Mesendoderm (in vitro differentiated cells): Measurements from ENCODE around the gene GLYATL2.
A peak's percentile ranks its signal among the peaks of the same experiment; 100 is the strongest.

Source experiments
- DNase-seq: peaks from one replicate; pipeline ENCODE4 v3.0.0; 2013
- H2AK5ac ChIP-seq: 2 replicates; pipeline ENCODE4 v1.6.1; 2013; ENCODE audit warnings: low read length, inconsistent platforms
- H2BK120ac ChIP-seq: 2 replicates; pipeline ENCODE4 v1.6.1; 2013; ENCODE audit warnings: low read depth, mild to moderate bottlenecking, low read length, moderate library complexity, mixed read lengths
- H2BK15ac ChIP-seq: replicated peaks from 2 replicates; pipeline ENCODE4 v1.6.1; 2013; ENCODE audit warnings: low read depth, mild to moderate bottlenecking, moderate library complexity
- H2BK5ac ChIP-seq: 2 replicates; pipeline ENCODE4 v1.6.1; 2013; ENCODE audit warnings: low read length, inconsistent platforms
- H3K18ac ChIP-seq: 2 replicates; pipeline ENCODE4 v1.6.1; 2013; ENCODE audit warnings: mild to moderate bottlenecking, low read length, mixed read lengths
- H3K23ac ChIP-seq: one replicate; pipeline ENCODE4 v1.6.1; 2013; ENCODE audit warnings: low read length
- H3K27ac ChIP-seq: 2 replicates; pipeline ENCODE4 v1.5.1; 2013; ENCODE audit warnings: low read depth, mild to moderate bottlenecking, inconsistent platforms, low read length, moderate library complexity
- H3K27me3 ChIP-seq: 2 replicates; pipeline ENCODE4 v1.6.1; 2013; ENCODE audit warnings: low read length, control low read depth, mild to moderate bottlenecking, inconsistent platforms; ENCODE audit not compliant: insufficient read depth, poor library complexity
- H3K36me3 ChIP-seq: 2 replicates; pipeline ENCODE4 v1.6.1; 2013; ENCODE audit warnings: low read length, inconsistent platforms; ENCODE audit not compliant: control insufficient read depth, insufficient read depth
- H3K4ac ChIP-seq: one replicate; pipeline ENCODE4 v1.6.1; 2013; ENCODE audit warnings: low read depth, mild to moderate bottlenecking, low read length, moderate library complexity
- H3K4me1 ChIP-seq: 2 replicates; pipeline ENCODE4 v1.6.1; 2013; ENCODE audit warnings: low read depth, low read length, inconsistent platforms; ENCODE audit not compliant: control insufficient read depth
- H3K4me2 ChIP-seq: 2 replicates; pipeline ENCODE4 v1.6.1; 2013; ENCODE audit warnings: low read length
- H3K4me3 ChIP-seq: 2 replicates; pipeline ENCODE4 v1.5.1; 2013; ENCODE audit warnings: mild to moderate bottlenecking, low read length
- H3K56ac ChIP-seq: one replicate; pipeline ENCODE4 v1.6.1; 2013; ENCODE audit warnings: low read length
- H3K79me1 ChIP-seq: 2 replicates; pipeline ENCODE4 v1.6.1; 2013; ENCODE audit warnings: low read length, inconsistent platforms
- H3K79me2 ChIP-seq: 2 replicates; pipeline ENCODE4 v1.6.1; 2013; ENCODE audit warnings: mild to moderate bottlenecking, low read length; ENCODE audit not compliant: control insufficient read depth, insufficient read depth
- H3K9ac ChIP-seq: 2 replicates; pipeline ENCODE4 v1.6.1; 2013; ENCODE audit warnings: low read length, inconsistent platforms
- H4K5ac ChIP-seq: one replicate; pipeline ENCODE4 v1.6.1; 2013; ENCODE audit warnings: low read length
- H4K8ac ChIP-seq: one replicate; pipeline ENCODE4 v1.6.1; 2013; ENCODE audit warnings: low read depth, mild to moderate bottlenecking, control low read depth, low read length, moderate library complexity
- WGBS: extraction: QIAGEN DNeasy Blood & Tissue Kit; methylation state at CpG from one replicate; pipeline ENCODE4 v1.1.7; 2013; ENCODE audit warnings: low lambda C conversion rate, missing lambda C conversion rate; ENCODE audit not compliant: insufficient coverage; ENCODE audit errors: extremely low coverage; 5-methylcytosine and 5-hydroxymethylcytosine counted together

Gene GLYATL2

DNA sequence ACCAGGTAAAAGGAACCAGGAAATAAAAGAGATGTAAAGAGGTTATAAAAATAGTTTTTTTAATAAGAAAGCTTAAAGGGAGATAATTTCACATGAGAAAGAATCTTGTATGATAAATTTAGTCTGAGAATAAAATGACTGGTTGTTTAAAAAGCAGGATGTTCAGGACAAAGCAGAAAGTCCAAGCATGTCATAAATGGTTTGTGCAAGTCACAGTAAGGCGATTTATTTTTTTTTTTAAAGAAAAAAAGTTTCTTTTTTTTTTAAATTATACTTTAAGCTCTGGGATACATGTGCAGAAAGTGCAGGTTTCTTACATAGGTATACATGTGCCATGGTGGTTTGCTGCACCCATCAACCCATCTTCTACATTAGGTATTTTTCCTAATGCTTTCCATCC, 30.8 kb downstream of the GLYATL2 start:
- no CpG with 5 or more reads among the region's 1 CpG for WGBS
- DNase-seq: peak; percentile 46
- H3K4me3 ChIP-seq: no peak overlapping the region
- no peaks in the 10 kb centered on the region for H3K4me1 ChIP-seq
- H3K36me3 ChIP-seq: no peaks in the 10 kb centered on the region
- H2AK5ac ChIP-seq: no peak overlapping the region
- H3K4me2 ChIP-seq: no peak overlapping the region
- no peaks in the 10 kb centered on the region for H3K79me1 ChIP-seq
- H2BK15ac ChIP-seq: no peak overlapping the region
- H4K8ac ChIP-seq: no peak overlapping the region
- no peak overlapping the region for H2BK120ac ChIP-seq
- H3K4ac ChIP-seq: no peak overlapping the region
- H3K9ac ChIP-seq: no peak overlapping the region
- no peak overlapping the region for H3K27ac ChIP-seq
- no peaks in the 10 kb centered on the region for H3K79me2 ChIP-seq
- H4K5ac ChIP-seq: no peak overlapping the region
- no peak overlapping the region for H2BK5ac ChIP-seq
- no peak overlapping the region for H3K23ac ChIP-seq
- H3K27me3 ChIP-seq: no peaks in the 10 kb centered on the region
- no peak overlapping the region for H3K56ac ChIP-seq
- no peak overlapping the region for H3K18ac ChIP-seq

DNA sequence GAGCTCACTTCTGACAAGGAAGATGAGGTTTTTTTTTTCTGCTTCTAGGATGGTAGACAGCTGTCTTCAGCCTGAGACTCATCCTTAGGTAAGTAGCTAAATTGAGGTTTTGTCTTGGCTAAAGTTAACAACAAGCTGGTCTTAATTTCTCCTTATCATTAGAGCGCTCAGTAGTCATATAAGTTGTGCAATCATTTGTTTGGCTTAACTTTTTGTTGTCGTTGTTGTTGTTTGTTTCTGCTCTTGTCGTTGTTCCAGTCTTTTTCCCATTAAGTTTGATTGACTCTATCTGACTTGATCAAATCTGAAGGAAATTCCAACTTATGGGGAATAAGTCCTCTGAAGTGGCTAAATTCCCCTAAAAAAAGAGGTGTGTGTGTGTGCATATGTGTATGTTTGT, 33.0 kb downstream of the GLYATL2 start:
- no peak overlapping the region for H2AK5ac ChIP-seq
- H3K79me1 ChIP-seq: no peaks in the 10 kb centered on the region
- no peak overlapping the region for H4K5ac ChIP-seq
- no peak overlapping the region for H2BK120ac ChIP-seq
- no peak overlapping the region for H3K23ac ChIP-seq
- H3K18ac ChIP-seq: no peak overlapping the region
- H3K79me2 ChIP-seq: no peaks in the 10 kb centered on the region
- no peak overlapping the region for H3K4me3 ChIP-seq
- no peaks in the 10 kb centered on the region for H3K27me3 ChIP-seq
- H2BK5ac ChIP-seq: no peak overlapping the region
- DNase-seq: no peak
- H4K8ac ChIP-seq: no peak overlapping the region
- no peak overlapping the region for H3K56ac ChIP-seq
- H3K4ac ChIP-seq: no peak overlapping the region
- H2BK15ac ChIP-seq: no peak overlapping the region
- no peak overlapping the region for H3K9ac ChIP-seq
- no peaks in the 10 kb centered on the region for H3K4me1 ChIP-seq
- H3K4me2 ChIP-seq: no peak overlapping the region
- H3K36me3 ChIP-seq: no peaks in the 10 kb centered on the region
- H3K27ac ChIP-seq: no peak overlapping the region
- WGBS: no CpG with 5 or more reads among the region's 3 CpGs

GRCh38 chr11:58807343-58807742, 37.2 kb downstream of the GLYATL2 start:
- Histone ChIP-seq H2AK5ac (no peak overlapping the region), H3K23ac (no peak overlapping the region), H4K8ac (no peak overlapping the region), H2BK5ac (no peak overlapping the region), H3K27ac (no peak overlapping the region), H2BK120ac (no peak overlapping the region), H3K18ac (no peak overlapping the region), H4K5ac (no peak overlapping the region), H3K36me3 (no peaks in the 10 kb centered on the region), H3K4me3 (no peak overlapping the region), H3K27me3 (no peaks in the 10 kb centered on the region), H3K9ac (no peak overlapping the region), H3K79me1 (no peaks in the 10 kb centered on the region), H3K4ac (no peak overlapping the region), H3K4me1 (no peaks in the 10 kb centered on the region), H2BK15ac (no peak overlapping the region), H3K79me2 (no peaks in the 10 kb centered on the region), H3K4me2 (no peak overlapping the region), H3K56ac (no peak overlapping the region)
- DNase-seq: no peak
- no CpG with 5 or more reads among the region's 2 CpGs for WGBS

- Histone ChIP-seq H4K5ac (no peak overlapping the region), H3K4me2 (no peak overlapping the region), H3K79me2 (no peaks in the 10 kb centered on the region), H2AK5ac (no peak overlapping the region), H3K79me1 (no peaks in the 10 kb centered on the region), H3K27me3 (no peaks in the 10 kb centered on the region), H2BK5ac (no peak overlapping the region), H4K8ac (no peak overlapping the region), H3K27ac (no peak overlapping the region), H3K9ac (no peak overlapping the region), H3K4me1 (no peaks in the 10 kb centered on the region), H3K4me3 (no peak overlapping the region), H3K56ac (no peak overlapping the region), H3K18ac (no peak overlapping the region), H3K36me3 (no peaks in the 10 kb centered on the region), H2BK15ac (no peak overlapping the region), H2BK120ac (no peak overlapping the region), H3K4ac (no peak overlapping the region), H3K23ac (no peak overlapping the region)
- no CpG with 5 or more reads among the region's 1 CpG for WGBS
- no peak for DNase-seq
Observed at GRCh38 chr11:58805065-58805464, 39.4 kb downstream of the GLYATL2 start.

- Histone ChIP-seq H3K56ac (no peak overlapping the region), H3K4me2 (no peak overlapping the region), H4K8ac (no peak overlapping the region), H3K18ac (no peak overlapping the region), H3K27ac (no peak overlapping the region), H2BK15ac (no peak overlapping the region), H3K79me1 (no peaks in the 10 kb centered on the region), H3K36me3 (no peaks in the 10 kb centered on the region), H4K5ac (no peak overlapping the region), H2BK5ac (no peak overlapping the region), H3K79me2 (no peaks in the 10 kb centered on the region), H3K4me3 (no peak overlapping the region), H2BK120ac (no peak overlapping the region), H3K27me3 (no peaks in the 10 kb centered on the region), H3K4ac (no peak overlapping the region), H3K4me1 (no peaks in the 10 kb centered on the region), H2AK5ac (no peak overlapping the region), H3K23ac (no peak overlapping the region), H3K9ac (no peak overlapping the region)
- no peak for DNase-seq
- WGBS: no CpG with 5 or more reads among the region's 4 CpGs
Observed at GRCh38 chr11:58801974-58802545, 42.4 kb downstream of the GLYATL2 start.

GRCh38 chr11:58801302-58801701, 43.2 kb downstream of the GLYATL2 start:
- no CpG with 5 or more reads among the region's 2 CpGs for WGBS
- H4K8ac ChIP-seq: no peak overlapping the region
- DNase-seq: no peak
- H2BK5ac ChIP-seq: no peak overlapping the region
- H3K4me3 ChIP-seq: no peak overlapping the region
- H4K5ac ChIP-seq: no peak overlapping the region
- no peaks in the 10 kb centered on the region for H3K79me2 ChIP-seq
- H2BK120ac ChIP-seq: no peak overlapping the region
- no peak overlapping the region for H3K4ac ChIP-seq
- no peak overlapping the region for H3K9ac ChIP-seq
- no peak overlapping the region for H2BK15ac ChIP-seq
- no peak overlapping the region for H3K4me2 ChIP-seq
- H3K4me1 ChIP-seq: no peaks in the 10 kb centered on the region
- H3K27ac ChIP-seq: no peak overlapping the region
- H3K56ac ChIP-seq: no peak overlapping the region
- no peak overlapping the region for H3K18ac ChIP-seq
- no peaks in the 10 kb centered on the region for H3K27me3 ChIP-seq
- no peak overlapping the region for H3K23ac ChIP-seq
- no peaks in the 10 kb centered on the region for H3K79me1 ChIP-seq
- H3K36me3 ChIP-seq: no peaks in the 10 kb centered on the region
- H2AK5ac ChIP-seq: no peak overlapping the region
